ENCODE measurements around the gene PPP2R5E. TPM values are rescaled to one million over a fixed set of nuclear protein-coding genes. Genes with fewer than 3 reads are reported as not detected.

Gene PPP2R5E
- total and polyA plus RNA-seq, 9 of the 15 experiments (the other 6 are each of a cell fraction or from before 2014, with no cell fraction given) = 4.2 to 30.3 (median 11.0) TPM

- TF ChIP-seq BCLAF1 (IDR thresholded peaks at IDR 0.05; ENCODE audit: borderline replicate concordance in 1 of 2, control insufficient read depth in 1 of 2, low read depth in 2 of 2, low read length in 1 of 2) (no peak), TCF7 (IDR thresholded peaks at IDR 0.05; ENCODE audit: borderline replicate concordance) (no peak), ZNF165 (CRISPR knock-in tag; IDR thresholded peaks at IDR 0.05; ENCODE audit: borderline replicate concordance) (no peak)
Measured at GRCh38 chr14:63468294-63468693, 74.9 kb downstream of the PPP2R5E start (continued).

- FAIRE-seq (no peak), ATAC-seq (peak; percentile 38; the same call in 2 of the 3 replicates), DNase-seq (ENCODE audit: extremely low read depth in 1 of 4, low spot score in 3 of 4) (no peak)
- POLR2A ChIA-PET = interaction anchor here (1.6 kb wide), 1 partner anchor 13 kb away, joined by 4 read pairs; no protein-coding TSS in a partner anchor
- WGBS (ENCODE audit: insufficient coverage, low coverage, missing lambda C conversion rate) = 24% methylated on average over 4 of the region's 4 CpGs
- Histone ChIP-seq H3K79me2 (ENCODE audit: control insufficient read depth, insufficient read depth, low read length) (peaks cover 56% of the 10 kb centered on the region), H2AFZ (ENCODE audit: low read depth, low read length) (no peak overlapping the region), H3K9me1 (ENCODE audit: control insufficient read depth, insufficient read depth, low read length) (no peaks in the 10 kb centered on the region), H3K4me2 (ENCODE audit: insufficient read depth, low read length) (no peak overlapping the region), H3K36me3 (ENCODE audit: control insufficient read depth, insufficient read depth, low read length) (no peaks in the 10 kb centered on the region), H3K27ac (ENCODE audit: extremely low read depth, low read depth, low read length) (no peak overlapping the region), H3K9ac (ENCODE audit: insufficient read depth in 1 of 2, low read depth in 2 of 2, low read length in 2 of 2) (no peak overlapping the region), H3K27me3 (ENCODE audit: control insufficient read depth in 2 of 2, insufficient read depth in 2 of 2, low read length in 2 of 2) (no peaks in the 10 kb centered on the region), H3K4me3 (no peak overlapping the region), H3K9me3 (replicated peaks; ENCODE audit: control insufficient read depth, insufficient read depth, low read depth, low read length) (no peaks in the 10 kb centered on the region), H3K4me1 (replicated peaks in 1 of 2; ENCODE audit: control insufficient read depth in 2 of 2, insufficient read depth in 2 of 2, low read length in 2 of 2) (peaks cover 0 to 18% of the 10 kb centered on the region in 2 experiments; a peak in 3 of 5 replicates), H4K20me1 (replicated peaks; ENCODE audit: control insufficient read depth, insufficient read depth, low read length) (no peaks in the 10 kb centered on the region)
- BruUV-seq (replicated peaks) = no TSS peak
- TF ChIP-seq ILK (tag; IDR thresholded peaks at IDR 0.05; ENCODE audit: borderline replicate concordance, low read depth) (no peak), LEF1 (IDR thresholded peaks at IDR 0.05) (no peak), NCOA1 (IDR thresholded peaks at IDR 0.05; ENCODE audit: low read depth) (no peak), MIER1 (IDR thresholded peaks at IDR 0.05; ENCODE audit: low read depth) (no peak)
- in situ Hi-C loops (cut with MboI) = no loop called here
- CTCF ChIA-PET (ENCODE audit: low intra/inter-chr PET ratio) = no interaction called here
- intact Hi-C loops (cut with micrococcal nuclease) = no loop called here
Measured at GRCh38 chr14:63467440-63468072, 75.6 kb downstream of the PPP2R5E start.
